ENCODE measurements around the gene TACSTD2.

DNA sequence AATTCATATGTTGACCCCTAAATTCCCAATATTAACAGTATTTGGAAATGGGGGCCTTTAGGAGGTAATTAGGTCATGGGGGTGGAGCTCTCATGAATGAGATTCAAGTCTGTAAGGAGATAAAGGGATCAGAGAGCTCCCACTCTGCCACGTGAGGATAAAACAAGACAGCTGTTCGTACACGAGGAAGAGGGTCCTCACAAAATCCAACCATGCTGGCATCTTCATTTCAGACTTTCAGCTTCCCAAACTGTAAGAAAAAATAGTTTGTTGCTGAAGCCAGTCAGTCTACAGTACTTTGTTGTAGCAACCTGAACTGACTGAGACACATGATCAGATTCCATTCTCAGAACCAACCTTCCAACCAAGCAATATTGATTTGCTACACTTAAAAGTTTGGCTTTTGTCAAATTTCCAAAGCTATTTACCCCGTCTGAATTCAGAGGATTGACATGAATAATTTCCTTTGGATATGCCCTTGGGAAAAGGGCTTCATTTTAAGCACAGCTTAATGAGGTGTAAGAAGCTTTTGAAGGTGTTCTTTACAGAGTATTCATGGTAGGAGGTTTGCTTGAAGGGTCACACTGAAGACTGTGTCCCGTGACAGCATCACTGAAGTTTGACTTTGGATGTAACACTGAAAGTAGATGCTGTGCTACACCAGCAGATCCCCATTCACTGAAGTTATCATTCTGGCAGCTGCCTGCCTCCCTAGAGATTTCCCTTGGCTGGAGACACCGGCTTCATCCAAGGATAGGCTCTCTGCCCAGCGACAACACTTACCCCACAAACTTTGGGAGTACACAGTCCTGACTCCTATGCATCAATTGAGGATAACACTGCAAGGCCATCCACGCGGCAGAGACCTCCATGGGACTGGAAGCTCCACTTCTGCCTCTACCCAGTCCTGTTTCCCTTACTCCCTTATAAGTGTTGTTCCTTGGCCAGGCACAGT, 25.6 kb downstream of the TACSTD2 start:
- TF ChIP-seq, protein P1, sequence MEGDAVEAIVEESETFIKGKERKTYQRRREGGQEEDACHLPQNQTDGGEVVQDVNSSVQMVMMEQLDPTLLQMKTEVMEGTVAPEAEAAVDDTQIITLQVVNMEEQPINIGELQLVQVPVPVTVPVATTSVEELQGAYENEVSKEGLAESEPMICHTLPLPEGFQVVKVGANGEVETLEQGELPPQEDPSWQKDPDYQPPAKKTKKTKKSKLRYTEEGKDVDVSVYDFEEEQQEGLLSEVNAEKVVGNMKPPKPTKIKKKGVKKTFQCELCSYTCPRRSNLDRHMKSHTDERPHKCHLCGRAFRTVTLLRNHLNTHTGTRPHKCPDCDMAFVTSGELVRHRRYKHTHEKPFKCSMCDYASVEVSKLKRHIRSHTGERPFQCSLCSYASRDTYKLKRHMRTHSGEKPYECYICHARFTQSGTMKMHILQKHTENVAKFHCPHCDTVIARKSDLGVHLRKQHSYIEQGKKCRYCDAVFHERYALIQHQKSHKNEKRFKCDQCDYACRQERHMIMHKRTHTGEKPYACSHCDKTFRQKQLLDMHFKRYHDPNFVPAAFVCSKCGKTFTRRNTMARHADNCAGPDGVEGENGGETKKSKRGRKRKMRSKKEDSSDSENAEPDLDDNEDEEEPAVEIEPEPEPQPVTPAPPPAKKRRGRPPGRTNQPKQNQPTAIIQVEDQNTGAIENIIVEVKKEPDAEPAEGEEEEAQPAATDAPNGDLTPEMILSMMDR (IDR thresholded peaks at IDR 0.05; ENCODE audit: insufficient read depth, low read length), result no peak
- no peak for TF ChIP-seq POLR2AphosphoS5 (IDR thresholded peaks at IDR 0.05; ENCODE audit: low read depth)
- TF ChIP-seq, protein P2, sequence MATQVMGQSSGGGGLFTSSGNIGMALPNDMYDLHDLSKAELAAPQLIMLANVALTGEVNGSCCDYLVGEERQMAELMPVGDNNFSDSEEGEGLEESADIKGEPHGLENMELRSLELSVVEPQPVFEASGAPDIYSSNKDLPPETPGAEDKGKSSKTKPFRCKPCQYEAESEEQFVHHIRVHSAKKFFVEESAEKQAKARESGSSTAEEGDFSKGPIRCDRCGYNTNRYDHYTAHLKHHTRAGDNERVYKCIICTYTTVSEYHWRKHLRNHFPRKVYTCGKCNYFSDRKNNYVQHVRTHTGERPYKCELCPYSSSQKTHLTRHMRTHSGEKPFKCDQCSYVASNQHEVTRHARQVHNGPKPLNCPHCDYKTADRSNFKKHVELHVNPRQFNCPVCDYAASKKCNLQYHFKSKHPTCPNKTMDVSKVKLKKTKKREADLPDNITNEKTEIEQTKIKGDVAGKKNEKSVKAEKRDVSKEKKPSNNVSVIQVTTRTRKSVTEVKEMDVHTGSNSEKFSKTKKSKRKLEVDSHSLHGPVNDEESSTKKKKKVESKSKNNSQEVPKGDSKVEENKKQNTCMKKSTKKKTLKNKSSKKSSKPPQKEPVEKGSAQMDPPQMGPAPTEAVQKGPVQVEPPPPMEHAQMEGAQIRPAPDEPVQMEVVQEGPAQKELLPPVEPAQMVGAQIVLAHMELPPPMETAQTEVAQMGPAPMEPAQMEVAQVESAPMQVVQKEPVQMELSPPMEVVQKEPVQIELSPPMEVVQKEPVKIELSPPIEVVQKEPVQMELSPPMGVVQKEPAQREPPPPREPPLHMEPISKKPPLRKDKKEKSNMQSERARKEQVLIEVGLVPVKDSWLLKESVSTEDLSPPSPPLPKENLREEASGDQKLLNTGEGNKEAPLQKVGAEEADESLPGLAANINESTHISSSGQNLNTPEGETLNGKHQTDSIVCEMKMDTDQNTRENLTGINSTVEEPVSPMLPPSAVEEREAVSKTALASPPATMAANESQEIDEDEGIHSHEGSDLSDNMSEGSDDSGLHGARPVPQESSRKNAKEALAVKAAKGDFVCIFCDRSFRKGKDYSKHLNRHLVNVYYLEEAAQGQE (IDR thresholded peaks at IDR 0.05; ENCODE audit: insufficient replicate concordance, low read depth), result no peak
- TF ChIP-seq GABPA (IDR thresholded peaks at IDR 0.05; ENCODE audit: low read depth), result no peak
